Esophagus (tissue), 2 donors: ENCODE measurements around the gene PTPA. TPM values are rescaled to one million over a fixed set of nuclear protein-coding genes. Genes with fewer than 3 reads are reported as not detected.

Experiments used
- H3K27ac ChIP-seq, 2 donors: one replicate each; pipeline ENCODE4 v1.5.1; 2013; ENCODE audit warnings: low read depth in 2 of 2, mild to moderate bottlenecking in 2 of 2, inconsistent platforms in 1 of 2, low read length in 1 of 2, moderate library complexity in 1 of 2
- H3K27me3 ChIP-seq, 2 donors: one replicate each; pipeline ENCODE4 v1.6.1; 2013; ENCODE audit warnings: low read length in 2 of 2, control low read depth in 1 of 2, mild to moderate bottlenecking in 1 of 2; ENCODE audit not compliant: insufficient read depth in 2 of 2, control insufficient read depth in 1 of 2
- H3K36me3 ChIP-seq, 2 donors: one replicate each; pipeline ENCODE4 v1.6.1; 2013; ENCODE audit warnings: low read length in 1 of 2; ENCODE audit not compliant: control insufficient read depth in 2 of 2, insufficient read depth in 2 of 2
- H3K4me1 ChIP-seq, 2 donors: one replicate each; pipeline ENCODE4 v1.6.1; 2013; ENCODE audit warnings: low read length in 1 of 2; ENCODE audit not compliant: control insufficient read depth in 2 of 2, insufficient read depth in 2 of 2
- H3K4me3 ChIP-seq, 2 donors: one replicate each; pipeline ENCODE4 v1.5.1; 2013; ENCODE audit warnings: low read length in 2 of 2, mild to moderate bottlenecking in 2 of 2, low read depth in 1 of 2, moderate library complexity in 1 of 2
- H3K9me3 ChIP-seq, 2 donors: one replicate each; pipeline ENCODE4 v1.6.1; 2013; ENCODE audit warnings: mild to moderate bottlenecking in 2 of 2, low read depth in 1 of 2, low read length in 1 of 2, moderate library complexity in 1 of 2; ENCODE audit not compliant: control insufficient read depth in 2 of 2, insufficient read depth in 1 of 2
- WGBS, 2 donors: extraction: QIAGEN DNeasy Blood & Tissue Kit; methylation state at CpG; one replicate each; pipeline ENCODE4 v1.1.7; 2013; 5-methylcytosine and 5-hydroxymethylcytosine counted together
- polyA plus RNA-seq, 2 donors: library from polyadenylated mRNA; stranded (reverse); fragments of 200-250 nt; gene quantifications; one replicate each; pipeline ENCODE4 v1.2.3, GENCODE V29; 2013
- donor health status: healthy with polysubstance abuse.
- donor health status: Bipolar disorder and iron deficiency.

The PTPA gene
- polyA plus RNA-seq, 2 donors = 80.0 to 126 TPM

DNA sequence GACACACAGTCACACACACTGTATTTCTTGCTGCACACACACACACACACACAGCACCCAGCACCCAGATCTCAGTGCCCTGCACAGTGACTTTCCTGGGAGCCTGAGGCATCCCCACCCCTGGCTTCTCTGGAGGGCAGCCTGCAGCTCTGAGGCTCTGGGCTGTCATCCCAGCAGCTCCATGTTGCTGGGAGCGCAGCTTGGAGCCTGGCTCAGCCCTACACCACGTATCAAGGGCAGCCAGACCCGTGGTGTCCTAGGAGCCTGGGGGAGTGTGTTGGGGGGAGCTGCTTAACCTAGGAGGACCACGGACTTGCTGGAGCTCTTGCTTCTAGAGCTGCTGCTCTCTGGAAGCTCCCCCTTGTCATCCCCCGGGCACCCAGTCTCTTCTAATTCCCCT is 61.6 kb downstream of the PTPA start:
- Histone ChIP-seq H3K4me3 (no peak overlapping the region), H3K9me3 (no peaks in the 10 kb centered on the region), H3K27ac (no peak overlapping the region), H3K36me3 (no peaks in the 10 kb centered on the region), H3K4me1 (peaks cover 6 to 10% of the 10 kb centered on the region in 2 donors), H3K27me3 (no peaks in the 10 kb centered on the region)
- WGBS, 2 donors = 34 to 46% methylated on average over 5 of the region's 5 CpGs

DNA sequence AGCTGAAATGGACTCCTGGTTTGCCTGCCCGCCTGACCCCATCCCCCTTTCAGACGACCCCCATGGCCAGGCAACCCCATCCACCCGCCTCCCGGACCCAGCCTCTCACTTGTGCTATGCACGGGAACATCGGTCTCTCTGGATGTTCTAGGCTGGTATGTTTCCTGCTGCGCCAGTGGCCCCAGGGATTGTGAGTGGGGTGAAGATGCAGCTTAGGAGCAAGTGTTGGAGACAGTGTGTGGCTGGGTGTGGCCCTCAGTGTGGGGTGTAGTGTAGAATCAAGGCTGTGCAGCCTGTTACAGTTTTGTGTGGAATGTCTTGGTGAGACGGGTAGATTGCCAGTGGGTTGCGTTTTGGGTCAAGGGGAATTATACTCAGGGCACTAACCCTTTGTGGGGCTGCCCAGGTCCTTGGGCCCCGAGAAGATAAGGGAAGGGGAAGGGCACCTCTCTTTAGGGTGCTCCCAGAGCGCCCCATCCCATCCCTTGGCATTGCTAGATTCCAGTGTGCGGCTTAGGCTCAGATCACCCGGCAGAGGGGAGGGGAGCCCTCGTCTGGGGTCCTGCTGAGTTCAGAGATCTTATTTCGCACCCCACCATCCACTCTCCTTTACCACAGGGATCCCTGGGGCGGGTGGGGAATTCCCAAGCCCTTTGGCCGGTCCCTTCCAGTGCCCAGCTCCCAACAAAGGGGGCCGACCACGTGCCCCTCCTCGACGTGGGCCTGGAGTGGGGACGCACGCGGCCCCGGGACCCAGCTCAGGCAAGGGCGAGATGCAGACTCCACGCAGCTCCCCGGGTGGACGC is 62.3 kb downstream of the PTPA start:
- peaks cover 6 to 11% of the 10 kb centered on the region in 2 donors for H3K4me1 ChIP-seq
- 23 to 25% methylated on average over 28 to 29 of the region's 29 CpGs for WGBS, 2 donors
- H3K9me3 ChIP-seq = no peaks in the 10 kb centered on the region
- peak overlapping the region; percentile 99 for H3K27ac ChIP-seq
- H3K36me3 ChIP-seq = no peaks in the 10 kb centered on the region
- no peaks in the 10 kb centered on the region for H3K27me3 ChIP-seq
- H3K4me3 ChIP-seq = peak overlapping the region; percentile 64 to 86

DNA sequence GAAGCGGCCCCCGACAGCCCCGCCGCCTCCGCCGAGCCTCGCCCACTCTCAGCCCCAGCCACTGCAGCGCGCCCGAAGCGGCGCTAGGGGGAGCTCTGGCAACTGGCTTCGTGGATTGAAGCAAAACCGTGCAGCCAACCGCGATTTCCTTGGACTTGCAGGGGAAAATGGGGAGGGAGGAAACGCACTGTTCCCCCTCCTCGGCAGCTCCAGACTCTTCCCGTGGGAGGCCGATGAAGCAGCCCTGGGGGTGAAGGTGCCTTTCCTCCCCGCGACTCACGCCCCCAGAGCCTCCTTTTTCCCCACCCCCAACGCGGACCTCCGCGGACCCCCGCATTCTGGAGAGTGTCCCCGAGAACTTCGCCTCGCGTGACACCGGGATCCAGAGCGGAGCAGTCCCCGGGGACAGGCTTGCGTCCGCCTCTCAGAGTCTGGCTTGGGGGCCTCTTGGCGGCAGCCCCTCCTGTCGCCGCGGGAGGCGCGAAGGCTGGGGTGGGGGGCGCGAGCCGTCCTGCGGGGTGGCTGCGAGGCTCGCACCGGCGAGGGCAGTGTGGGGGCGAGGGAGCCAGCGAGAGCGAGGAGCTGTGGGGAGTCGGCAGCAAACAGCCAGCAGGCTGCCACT is 63.0 kb downstream of the PTPA start:
- Histone ChIP-seq H3K4me3 (peak overlapping the region; percentile 64 to 86), H3K9me3 (no peaks in the 10 kb centered on the region), H3K4me1 (peaks cover 6 to 12% of the 10 kb centered on the region in 2 donors), H3K36me3 (no peaks in the 10 kb centered on the region), H3K27me3 (no peaks in the 10 kb centered on the region), H3K27ac (peak overlapping the region; percentile 99)
- 0 to 1% methylated on average over 53 to 55 of the region's 55 CpGs for WGBS, 2 donors

DNA sequence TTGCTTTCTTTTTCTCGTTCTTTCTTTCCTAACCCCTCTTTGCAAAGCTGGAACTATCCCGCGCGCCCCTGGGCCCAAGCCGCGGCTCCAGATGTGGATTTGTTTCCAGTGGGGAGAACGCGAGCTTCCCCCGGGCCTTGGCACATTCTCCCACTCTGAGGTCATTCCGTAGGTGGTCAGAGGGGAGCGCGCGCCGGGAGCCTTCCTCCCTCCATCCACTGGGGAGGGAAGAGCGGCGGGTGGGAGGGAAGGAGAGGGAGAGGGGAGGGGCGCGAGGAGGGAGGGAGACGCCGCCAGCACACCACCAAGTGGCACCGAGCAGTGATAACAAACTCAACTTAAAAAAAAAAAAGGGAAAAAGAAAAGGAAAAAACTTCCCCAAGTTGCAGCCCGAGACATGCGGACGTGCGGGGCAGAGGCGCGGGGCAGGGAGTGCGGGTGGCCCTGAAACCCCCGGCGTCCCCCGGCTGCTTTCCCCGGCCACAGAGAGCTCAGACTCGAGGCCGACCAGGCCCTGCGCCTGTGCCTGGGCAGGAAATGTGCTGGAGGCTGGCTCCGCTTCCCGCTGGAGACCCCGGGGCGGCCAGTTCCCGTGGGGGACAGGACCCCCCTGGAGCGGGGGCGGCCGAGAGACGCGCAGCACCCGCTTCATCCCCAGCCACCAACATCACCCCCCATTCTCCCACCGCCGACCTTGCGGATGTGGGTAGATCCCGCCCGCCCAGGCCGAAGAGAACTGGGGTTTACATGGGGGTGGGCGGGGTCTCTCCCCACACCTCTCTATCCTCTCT is 63.7 kb downstream of the PTPA start:
- Histone ChIP-seq H3K27me3 (no peaks in the 10 kb centered on the region), H3K4me3 (peak overlapping the region; percentile 64 to 86), H3K9me3 (no peaks in the 10 kb centered on the region), H3K36me3 (no peaks in the 10 kb centered on the region), H3K4me1 (peaks cover 6 to 12% of the 10 kb centered on the region in 2 donors), H3K27ac (peak overlapping the region; percentile 99)
- WGBS, 2 donors = 1% methylated on average over 40 to 53 of the region's 53 CpGs

GRCh38 chr9:129175515-129175824 is 64.3 kb downstream of the PTPA start:
- Histone ChIP-seq H3K4me1 (peaks cover 2 to 12% of the 10 kb centered on the region in 2 donors), H3K27me3 (no peaks in the 10 kb centered on the region), H3K36me3 (no peaks in the 10 kb centered on the region), H3K9me3 (no peaks in the 10 kb centered on the region), H3K27ac (peak overlapping the region; percentile 99), H3K4me3 (peak overlapping the region; percentile 63 to 86)
- 1% methylated on average over 10 of the region's 10 CpGs for WGBS, 2 donors

GRCh38 chr9:129175825-129176633 is 64.8 kb downstream of the PTPA start:
- peak overlapping the region; percentile 99 for H3K27ac ChIP-seq
- peaks cover 2 to 12% of the 10 kb centered on the region in 2 donors for H3K4me1 ChIP-seq
- 1% methylated on average over 47 of the region's 47 CpGs for WGBS, 2 donors
- H3K36me3 ChIP-seq = no peaks in the 10 kb centered on the region
- H3K4me3 ChIP-seq = peak overlapping the region; percentile 63 to 86
- no peaks in the 10 kb centered on the region for H3K9me3 ChIP-seq
- H3K27me3 ChIP-seq = no peaks in the 10 kb centered on the region

DNA sequence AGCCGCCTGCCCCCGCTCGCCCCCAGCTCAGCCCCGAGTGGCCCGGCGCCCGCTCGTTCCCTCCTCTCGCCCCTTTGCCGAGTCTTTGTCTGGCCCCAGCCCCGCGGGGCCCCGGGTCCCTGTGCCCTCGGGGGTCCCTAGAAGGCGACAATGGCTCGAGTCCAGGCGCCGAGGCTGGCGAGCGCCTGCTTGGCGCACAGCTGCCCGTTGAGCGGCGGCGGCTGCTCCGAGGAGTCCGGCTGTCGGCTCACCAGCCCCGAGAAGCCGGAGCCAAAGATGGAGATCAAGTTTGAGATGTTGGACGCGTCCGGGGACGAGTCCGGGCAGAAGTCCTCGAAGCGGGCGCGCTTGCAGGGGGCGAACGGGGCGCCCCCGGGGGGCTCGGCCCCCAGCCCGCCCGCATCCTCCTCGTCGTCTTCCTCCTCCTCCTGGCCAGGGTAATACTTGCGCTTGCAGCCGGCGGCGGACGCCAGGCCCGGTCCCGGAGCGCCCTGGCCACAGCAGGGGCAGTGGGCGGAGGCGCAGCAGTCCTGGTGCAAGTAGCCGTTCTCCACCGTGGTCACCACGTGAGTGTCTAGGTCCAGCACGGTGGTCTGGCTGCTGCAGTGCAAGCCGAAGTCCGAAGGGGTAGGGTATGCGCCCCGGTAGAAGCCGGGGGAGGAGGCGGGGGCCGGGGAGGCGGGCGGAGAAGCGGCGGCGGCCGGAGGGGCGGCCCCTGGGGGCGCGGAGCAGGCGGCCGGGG is 65.7 kb downstream of the PTPA start:
- H3K27ac ChIP-seq = peak overlapping the region; percentile 99
- H3K4me1 ChIP-seq = peaks cover 0 to 12% of the 10 kb centered on the region in 2 donors
- no peaks in the 10 kb centered on the region for H3K9me3 ChIP-seq
- no peaks in the 10 kb centered on the region for H3K27me3 ChIP-seq
- no peaks in the 10 kb centered on the region for H3K36me3 ChIP-seq
- peak overlapping the region; percentile 77 to 86 for H3K4me3 ChIP-seq
- WGBS, 2 donors = 0% methylated on average over 63 to 80 of the region's 80 CpGs

- H3K27me3 ChIP-seq = no peaks in the 10 kb centered on the region
- H3K27ac ChIP-seq = peak overlapping the region; percentile 99
- 0% methylated on average over 2 to 56 of the region's 56 CpGs for WGBS, 2 donors
- H3K9me3 ChIP-seq = no peaks in the 10 kb centered on the region
- H3K36me3 ChIP-seq = no peaks in the 10 kb centered on the region
- H3K4me3 ChIP-seq = peak overlapping the region; percentile 77 to 86
- H3K4me1 ChIP-seq = peaks cover 0 to 12% of the 10 kb centered on the region in 2 donors
Measured at GRCh38 chr9:129177443-129177790, 66.2 kb downstream of the PTPA start.
